MM.1S (cell line): Measurements from ENCODE around the gene CGN.

Source experiments
- DNase-seq: peaks from one replicate; pipeline ENCODE4 v3.0.0-alpha.2; 2015
- H2AFZ ChIP-seq: fragments of 300-600 bp; sonication (generic); 2 replicates; pipeline ENCODE4 v1.6.0; 2016; ENCODE audit warnings: antibody characterized with exemption, low read length
- H3F3A ChIP-seq: fragments of 300-600 bp; sonication (generic); 2 replicates; pipeline ENCODE4 v1.6.1; 2016; ENCODE audit warnings: mild to moderate bottlenecking, antibody characterized with exemption, low read length, moderate library complexity, mixed read lengths; ENCODE audit not compliant: insufficient read depth
- H3K27ac ChIP-seq: fragments of 300-600 bp; sonication (generic); 2 replicates; pipeline ENCODE4 v1.5.1; 2016; ENCODE audit warnings: mild to moderate bottlenecking, low read length
- H3K27me3 ChIP-seq: fragments of 300-600 bp; sonication (generic); replicated peaks from 2 replicates; pipeline ENCODE4 v1.6.0; 2016; ENCODE audit warnings: low read length; ENCODE audit not compliant: insufficient read depth
- H3K36me3 ChIP-seq: fragments of 300-600 bp; sonication (generic); replicated peaks from 2 replicates; pipeline ENCODE4 v1.6.1; 2016; ENCODE audit warnings: mild to moderate bottlenecking, low read length, mixed read lengths; ENCODE audit not compliant: insufficient read depth
- H3K4me1 ChIP-seq: fragments of 300-600 bp; sonication (generic); 2 replicates; pipeline ENCODE4 v1.6.1; 2016; ENCODE audit warnings: low read length, mixed read lengths
- H3K4me2 ChIP-seq: fragments of 300-600 bp; sonication (generic); 2 replicates; pipeline ENCODE4 v1.6.0; 2016; ENCODE audit warnings: low read depth, low read length
- H3K4me3 ChIP-seq: fragments of 300-600 bp; sonication (generic); 2 replicates; pipeline ENCODE4 v1.5.1; 2016; ENCODE audit warnings: low read length, mixed read lengths
- H3K79me2 ChIP-seq: fragments of 300-600 bp; sonication (generic); 2 replicates; pipeline ENCODE4 v1.6.1; 2016; ENCODE audit warnings: mixed run types, low read length, mixed read lengths
- H3K9ac ChIP-seq: fragments of 300-600 bp; sonication (generic); 2 replicates; pipeline ENCODE4 v1.6.1; 2016; ENCODE audit warnings: low read length, mixed read lengths
- H3K9me2 ChIP-seq: fragments of 300-600 bp; sonication (generic); replicated peaks from 2 replicates; pipeline ENCODE4 v1.6.1; 2016; ENCODE audit warnings: mild to moderate bottlenecking, low read length, mixed read lengths; ENCODE audit not compliant: insufficient read depth
- H3K9me3 ChIP-seq: fragments of 300-600 bp; sonication (generic); replicated peaks from 2 replicates; pipeline ENCODE4 v1.6.1; 2016; ENCODE audit warnings: mild to moderate bottlenecking, low read length, mixed read lengths; ENCODE audit not compliant: insufficient read depth
- H4K20me1 ChIP-seq: fragments of 300-600 bp; sonication (generic); 2 replicates; pipeline ENCODE4 v1.6.1; 2016; ENCODE audit warnings: mild to moderate bottlenecking, low read length, moderate library complexity, mixed read lengths; ENCODE audit not compliant: insufficient read depth
- EZH2 ChIP-seq: fragments of 300-600 bp; sonication (generic); optimal IDR thresholded peaks from 2 replicates; pipeline ENCODE3; 2017; ENCODE audit warnings: low read depth, mild to moderate bottlenecking, antibody characterized with exemption, low read length, mixed read lengths
- EZH2phosphoT487 ChIP-seq: fragments of 300-600 bp; sonication (generic); IDR thresholded peaks from 2 replicates; pipeline ENCODE4 v1.6.1; 2018; ENCODE audit warnings: antibody characterized with exemption, low read length
- TF ChIP-seq, protein P1 (sequence below): fragments of 300-600 bp; sonication (generic); IDR thresholded peaks from 2 replicates; pipeline ENCODE4 v1.5.1; 2016; ENCODE audit warnings: antibody characterized with exemption, low read length, mixed read lengths

The CGN gene

GRCh38 chr1:151523326-151523725, 12.1 kb downstream of the CGN start:
- H2AFZ ChIP-seq, result no peak overlapping the region
- no peak for DNase-seq
- peaks cover 8% of the 10 kb centered on the region; the same call in 1 of the 2 replicates for H3K4me1 ChIP-seq
- H3K27me3 ChIP-seq, result no peaks in the 10 kb centered on the region
- H3K9me3 ChIP-seq, result no peaks in the 10 kb centered on the region
- no peaks in the 10 kb centered on the region for H4K20me1 ChIP-seq
- TF ChIP-seq EZH2, result no peak
- TF ChIP-seq, protein P1, sequence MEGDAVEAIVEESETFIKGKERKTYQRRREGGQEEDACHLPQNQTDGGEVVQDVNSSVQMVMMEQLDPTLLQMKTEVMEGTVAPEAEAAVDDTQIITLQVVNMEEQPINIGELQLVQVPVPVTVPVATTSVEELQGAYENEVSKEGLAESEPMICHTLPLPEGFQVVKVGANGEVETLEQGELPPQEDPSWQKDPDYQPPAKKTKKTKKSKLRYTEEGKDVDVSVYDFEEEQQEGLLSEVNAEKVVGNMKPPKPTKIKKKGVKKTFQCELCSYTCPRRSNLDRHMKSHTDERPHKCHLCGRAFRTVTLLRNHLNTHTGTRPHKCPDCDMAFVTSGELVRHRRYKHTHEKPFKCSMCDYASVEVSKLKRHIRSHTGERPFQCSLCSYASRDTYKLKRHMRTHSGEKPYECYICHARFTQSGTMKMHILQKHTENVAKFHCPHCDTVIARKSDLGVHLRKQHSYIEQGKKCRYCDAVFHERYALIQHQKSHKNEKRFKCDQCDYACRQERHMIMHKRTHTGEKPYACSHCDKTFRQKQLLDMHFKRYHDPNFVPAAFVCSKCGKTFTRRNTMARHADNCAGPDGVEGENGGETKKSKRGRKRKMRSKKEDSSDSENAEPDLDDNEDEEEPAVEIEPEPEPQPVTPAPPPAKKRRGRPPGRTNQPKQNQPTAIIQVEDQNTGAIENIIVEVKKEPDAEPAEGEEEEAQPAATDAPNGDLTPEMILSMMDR, result no peak
- no peak for TF ChIP-seq EZH2phosphoT487
- H3K4me2 ChIP-seq, result no peak overlapping the region
- no peaks in the 10 kb centered on the region; the same call in 1 of the 2 replicates for H3F3A ChIP-seq
- H3K79me2 ChIP-seq, result no peaks in the 10 kb centered on the region
- no peak overlapping the region for H3K9ac ChIP-seq
- H3K9me2 ChIP-seq, result no peaks in the 10 kb centered on the region
- H3K27ac ChIP-seq, result no peak overlapping the region
- no peak overlapping the region for H3K4me3 ChIP-seq
- no peaks in the 10 kb centered on the region for H3K36me3 ChIP-seq

- TF ChIP-seq EZH2phosphoT487 (no peak), EZH2 (no peak)
- TF ChIP-seq, protein P1, result no peak
- no peaks in the 10 kb centered on the region for H3K9me3 ChIP-seq
- no peaks in the 10 kb centered on the region for H3K9me2 ChIP-seq
- H3K9ac ChIP-seq, result no peak overlapping the region
- no peak overlapping the region for H3K4me2 ChIP-seq
- no peak for DNase-seq
- peaks cover 8% of the 10 kb centered on the region; the same call in 1 of the 2 replicates for H3K4me1 ChIP-seq
- no peaks in the 10 kb centered on the region; the same call in 1 of the 2 replicates for H3F3A ChIP-seq
- no peaks in the 10 kb centered on the region for H4K20me1 ChIP-seq
- no peaks in the 10 kb centered on the region for H3K79me2 ChIP-seq
- H3K4me3 ChIP-seq, result no peak overlapping the region
- H2AFZ ChIP-seq, result no peak overlapping the region
- H3K27me3 ChIP-seq, result no peaks in the 10 kb centered on the region
- H3K36me3 ChIP-seq, result no peaks in the 10 kb centered on the region
- no peak overlapping the region for H3K27ac ChIP-seq
Measured at GRCh38 chr1:151524736-151525135, 13.5 kb downstream of the CGN start.

GRCh38 chr1:151526735-151527525, 15.7 kb downstream of the CGN start:
- H3K79me2 ChIP-seq, result no peaks in the 10 kb centered on the region
- H2AFZ ChIP-seq, result no peak overlapping the region
- H3F3A ChIP-seq, result no peaks in the 10 kb centered on the region
- no peaks in the 10 kb centered on the region for H3K36me3 ChIP-seq
- no peaks in the 10 kb centered on the region for H3K9me2 ChIP-seq
- H3K4me1 ChIP-seq, result no peaks in the 10 kb centered on the region
- no peak overlapping the region for H3K9ac ChIP-seq
- H3K4me2 ChIP-seq, result no peak overlapping the region
- no peak overlapping the region for H3K4me3 ChIP-seq
- DNase-seq, result no peak
- H4K20me1 ChIP-seq, result no peaks in the 10 kb centered on the region
- TF ChIP-seq EZH2phosphoT487, result no peak
- TF ChIP-seq EZH2, result no peak
- TF ChIP-seq, protein P1, result no peak
- no peak overlapping the region for H3K27ac ChIP-seq
- no peaks in the 10 kb centered on the region for H3K9me3 ChIP-seq
- no peaks in the 10 kb centered on the region for H3K27me3 ChIP-seq
